BJ (cell line): ENCODE results near the gene GGCX. TPM values are rescaled to one million over a fixed set of nuclear protein-coding genes. Genes with fewer than 3 reads are reported as not detected.

Source experiments
- CTCF ChIA-PET: fragments of 350-600 bp; formaldehyde crosslinking; extraction: SDS; loops from one replicate; lab custom pipeline; 2021; ENCODE audit warnings: antibody characterized with exemption, inconsistent platforms; lab: Yijun Ruan, JAX
- POLR2A ChIA-PET: fragments of 300-600 bp; sonication (Branson Sonifier 250); formaldehyde crosslinking; extraction: SDS; loops from one replicate; lab custom pipeline; 2021; ENCODE audit warnings: antibody characterized with exemption; lab: Charles Lee
- DNase-seq: peaks from one replicate; pipeline ENCODE4 v3.0.0-alpha.2; 2011; ENCODE audit warnings: low read depth
- H3K27me3 ChIP-seq: 2 replicates; pipeline ENCODE4 v1.6.0; 2011; ENCODE audit warnings: low read length; ENCODE audit not compliant: control insufficient read depth, insufficient read depth
- H3K36me3 ChIP-seq: 2 replicates; pipeline ENCODE4 v1.5.1; 2011; ENCODE audit warnings: low read length; ENCODE audit not compliant: control insufficient read depth, insufficient read depth
- H3K4me3 ChIP-seq: 2 replicates; pipeline ENCODE4 v1.5.1; 2011; ENCODE audit warnings: low read depth, mild to moderate bottlenecking, control low read depth, low read length
- polyA plus RNA-seq: library from polyadenylated mRNA; depleted of rRNA; stranded (reverse); fragments of >200 nt; gene quantifications from 2 replicates; pipeline ENCODE4 v1.2.3, GENCODE V29; 2011
- TF ChIP-seq, protein P1 (sequence below): IDR thresholded peaks from 2 replicates; pipeline ENCODE4 v1.5.1; 2011; ENCODE audit warnings: low read depth, mild to moderate bottlenecking, control low read depth, inconsistent platforms, low read length, moderate library complexity; ENCODE audit not compliant: insufficient read depth

Gene GGCX
- polyA plus RNA-seq, 1 experiment: 45.9 TPM

- CTCF ChIA-PET: interaction anchor here (1.1 to 2.7 kb wide), 3 partner anchors 15 to 113 kb away, joined by 3 to 10 read pairs (median 3); no protein-coding TSS in a partner anchor
- POLR2A ChIA-PET: interaction anchor here (0.7 kb wide), 1 partner anchor 120 kb away, joined by 4 read pairs; no protein-coding TSS in a partner anchor
- DNase-seq: no peak
Measured at GRCh38 chr2:85534099-85534498, 27.2 kb downstream of the GGCX start.

GRCh38 chr2:85531589-85531988 is 29.7 kb downstream of the GGCX start:
- TF ChIP-seq, protein P1, sequence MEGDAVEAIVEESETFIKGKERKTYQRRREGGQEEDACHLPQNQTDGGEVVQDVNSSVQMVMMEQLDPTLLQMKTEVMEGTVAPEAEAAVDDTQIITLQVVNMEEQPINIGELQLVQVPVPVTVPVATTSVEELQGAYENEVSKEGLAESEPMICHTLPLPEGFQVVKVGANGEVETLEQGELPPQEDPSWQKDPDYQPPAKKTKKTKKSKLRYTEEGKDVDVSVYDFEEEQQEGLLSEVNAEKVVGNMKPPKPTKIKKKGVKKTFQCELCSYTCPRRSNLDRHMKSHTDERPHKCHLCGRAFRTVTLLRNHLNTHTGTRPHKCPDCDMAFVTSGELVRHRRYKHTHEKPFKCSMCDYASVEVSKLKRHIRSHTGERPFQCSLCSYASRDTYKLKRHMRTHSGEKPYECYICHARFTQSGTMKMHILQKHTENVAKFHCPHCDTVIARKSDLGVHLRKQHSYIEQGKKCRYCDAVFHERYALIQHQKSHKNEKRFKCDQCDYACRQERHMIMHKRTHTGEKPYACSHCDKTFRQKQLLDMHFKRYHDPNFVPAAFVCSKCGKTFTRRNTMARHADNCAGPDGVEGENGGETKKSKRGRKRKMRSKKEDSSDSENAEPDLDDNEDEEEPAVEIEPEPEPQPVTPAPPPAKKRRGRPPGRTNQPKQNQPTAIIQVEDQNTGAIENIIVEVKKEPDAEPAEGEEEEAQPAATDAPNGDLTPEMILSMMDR: no peak
- DNase-seq: no peak
- POLR2A ChIA-PET: interaction anchor here (0.6 kb wide), 1 partner anchor 25 kb away, joined by 10 read pairs; no protein-coding TSS in a partner anchor
- Histone ChIP-seq H3K4me3 (no peak overlapping the region), H3K36me3 (no peaks in the 10 kb centered on the region), H3K27me3 (peaks cover 2% of the 10 kb centered on the region; the same call in 1 of the 2 replicates)
- CTCF ChIA-PET: interaction anchor here (0.6 to 1.0 kb wide), 2 partner anchors 20 to 56 kb away, joined by 3 to 4 read pairs; no protein-coding TSS in a partner anchor

More at GRCh38 chr2:85534099-85534498, 27.2 kb downstream of the GGCX start:
- Histone ChIP-seq H3K36me3 (no peaks in the 10 kb centered on the region), H3K4me3 (no peak overlapping the region), H3K27me3 (no peaks in the 10 kb centered on the region)
- TF ChIP-seq, protein P1: no peak

- no peak overlapping the region for H3K4me3 ChIP-seq
- POLR2A ChIA-PET: interaction anchor here (1.0 kb wide), 1 partner anchor 9 kb away, joined by 3 read pairs; the partner anchor contains the start of gene MAT2A
- TF ChIP-seq, protein P1: no peak
- no peak for DNase-seq
- no peaks in the 10 kb centered on the region for H3K36me3 ChIP-seq
- CTCF ChIA-PET: interaction anchor here (1.5 kb wide), 1 partner anchor 110 kb away, joined by 4 read pairs; no protein-coding TSS in a partner anchor
- H3K27me3 ChIP-seq: peaks cover 2% of the 10 kb centered on the region; the same call in 1 of the 2 replicates
Measured at GRCh38 chr2:85529809-85530208, 31.5 kb downstream of the GGCX start.

DNA sequence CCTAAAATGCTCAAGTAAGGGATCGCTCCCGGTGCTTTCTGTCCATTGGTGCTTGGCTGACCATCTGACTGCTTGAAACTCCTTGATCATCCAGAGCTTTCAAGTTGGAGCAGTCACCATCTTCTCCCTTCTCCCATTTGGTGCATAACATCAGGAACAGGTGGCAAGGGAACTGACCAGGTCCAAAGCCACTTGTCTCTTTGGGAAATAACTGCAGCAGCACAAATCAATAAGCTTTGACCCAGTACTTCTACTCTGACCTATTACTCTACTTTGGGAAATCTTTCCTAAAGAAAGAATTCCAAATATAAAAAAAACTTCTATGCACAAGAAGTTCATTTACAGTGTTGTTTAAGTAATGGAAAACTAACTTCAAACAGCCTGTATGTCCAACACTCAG is 32.9 kb downstream of the GGCX start:
- ChIA-PET CTCF (no interaction called here), POLR2A (no interaction called here)
- TF ChIP-seq, protein P1: no peak
- H3K27me3 ChIP-seq: peaks cover 2% of the 10 kb centered on the region; the same call in 1 of the 2 replicates
- no peaks in the 10 kb centered on the region for H3K36me3 ChIP-seq
- no peak for DNase-seq
- no peak overlapping the region for H3K4me3 ChIP-seq

GRCh38 chr2:85527787-85528186 is 33.5 kb downstream of the GGCX start:
- no peaks in the 10 kb centered on the region for H3K36me3 ChIP-seq
- TF ChIP-seq, protein P1: no peak
- DNase-seq: no peak
- POLR2A ChIA-PET: no interaction called here
- H3K27me3 ChIP-seq: peaks cover 2% of the 10 kb centered on the region; the same call in 1 of the 2 replicates
- CTCF ChIA-PET: no interaction called here
- H3K4me3 ChIP-seq: no peak overlapping the region
